Activated CD4-positive, alpha-beta memory T cell treated with anti-CD3 and anti-CD28 coated beads, Interleukin-2, amount 10 ng/mL, durations not matched to agents 7 days and 5 days (primary cell): ENCODE results near the gene EFCAB12. TPM values are rescaled to one million over a fixed set of nuclear protein-coding genes. Genes with fewer than 3 reads are reported as not detected.
"Not testable (repeated sequence)": the region's sequence is repeated elsewhere in the genome, so short reads cannot be mapped to it uniquely, and the experiment has no call there.

ENCODE experiments used
- CTCF ChIA-PET: fragments of 350-600 bp; sonication (Branson Sonifier 250); formaldehyde crosslinking; loops from one replicate; lab custom pipeline; 2021; ENCODE audit warnings: antibody characterized with exemption, inconsistent platforms; lab: Charles Lee
- POLR2A ChIA-PET: fragments of 350-600 bp; sonication (Branson Sonifier 250); formaldehyde crosslinking; loops from one replicate; lab custom pipeline; 2021; ENCODE audit warnings: antibody characterized with exemption; lab: Charles Lee
- DNase-seq: peaks from one replicate; pipeline ENCODE4 v3.0.0-alpha.2; 2020
- H3K27ac Mint-ChIP-seq: one replicate; pipeline ENCODE4 v1.8.0; 2021; ENCODE audit warnings: mild to moderate bottlenecking, mixed read lengths
- H3K27me3 Mint-ChIP-seq: one replicate; pipeline ENCODE4 v1.8.0; 2021; ENCODE audit warnings: mixed read lengths
- H3K36me3 Mint-ChIP-seq: one replicate; pipeline ENCODE4 v1.8.0; 2021; ENCODE audit warnings: low read depth, mixed read lengths
- H3K4me1 Mint-ChIP-seq: one replicate; pipeline ENCODE4 v1.8.0; 2021; ENCODE audit warnings: mixed read lengths
- H3K4me3 Mint-ChIP-seq: one replicate; pipeline ENCODE4 v1.8.0; 2021; ENCODE audit warnings: mild to moderate bottlenecking, mixed read lengths
- H3K9me3 Mint-ChIP-seq: one replicate; pipeline ENCODE4 v1.8.0; 2021; ENCODE audit warnings: mixed read lengths
- total RNA-seq, 2 experiments: library from RNA; stranded (reverse); gene quantifications; one replicate each; pipeline ENCODE4 v1.2.3, GENCODE V29; 2021

The EFCAB12 gene
- total RNA-seq, 2 experiments from 2014 or later, result 0.65 to 0.98 TPM

- Mint-ChIP-seq H3K4me1 (no peaks in the 10 kb centered on the region), H3K4me3 (no peak overlapping the region), H3K27ac (no peak overlapping the region), H3K36me3 (no peaks in the 10 kb centered on the region), H3K27me3 (no peaks in the 10 kb centered on the region), H3K9me3 (no peaks in the 10 kb centered on the region)
- CTCF ChIA-PET, result no interaction called here
- POLR2A ChIA-PET, result no interaction called here
- DNase-seq, result no peak
These were observed 60.6 kb downstream of the EFCAB12 start for GRCh38 chr3:129367821-129368220.

- Mint-ChIP-seq H3K9me3 (no peaks in the 10 kb centered on the region), H3K36me3 (no peaks in the 10 kb centered on the region), H3K27ac (no peak overlapping the region), H3K27me3 (no peaks in the 10 kb centered on the region), H3K4me3 (no peak overlapping the region), H3K4me1 (no peaks in the 10 kb centered on the region)
- POLR2A ChIA-PET, result no interaction called here
- no peak for DNase-seq
- CTCF ChIA-PET, result no interaction called here
These were observed 62.1 kb downstream of the EFCAB12 start for GRCh38 chr3:129366312-129366831.

- POLR2A ChIA-PET, result no interaction called here
- CTCF ChIA-PET, result no interaction called here
These were observed 62.9 kb downstream of the EFCAB12 start for GRCh38 chr3:129365296-129366136.

GRCh38 chr3:129364811-129365210 lies 63.6 kb downstream of the EFCAB12 start:
- H3K9me3 Mint-ChIP-seq, CTCF ChIA-PET, POLR2A ChIA-PET, H3K36me3 Mint-ChIP-seq, H3K4me1 Mint-ChIP-seq, H3K27ac Mint-ChIP-seq, H3K4me3 Mint-ChIP-seq, H3K27me3 Mint-ChIP-seq, DNase-seq: not testable (repeated sequence)

More at GRCh38 chr3:129365296-129366136, 62.9 kb downstream of the EFCAB12 start:
- Mint-ChIP-seq H3K27me3 (no peaks in the 10 kb centered on the region), H3K9me3 (no peaks in the 10 kb centered on the region), H3K4me3 (no peak overlapping the region), H3K27ac (no peak overlapping the region), H3K36me3 (no peaks in the 10 kb centered on the region), H3K4me1 (no peaks in the 10 kb centered on the region)
- no peak for DNase-seq

- H3K27me3 Mint-ChIP-seq, CTCF ChIA-PET, H3K36me3 Mint-ChIP-seq, H3K4me1 Mint-ChIP-seq, H3K27ac Mint-ChIP-seq, POLR2A ChIA-PET, H3K9me3 Mint-ChIP-seq, H3K4me3 Mint-ChIP-seq, DNase-seq: not testable (repeated sequence)
These were observed 65.1 kb downstream of the EFCAB12 start for GRCh38 chr3:129363356-129363755.

- H3K4me3 Mint-ChIP-seq, result no peak overlapping the region
- CTCF ChIA-PET, result no interaction called here
- no peaks in the 10 kb centered on the region for H3K9me3 Mint-ChIP-seq
- H3K4me1 Mint-ChIP-seq, result no peaks in the 10 kb centered on the region
- H3K27ac Mint-ChIP-seq, result no peak overlapping the region
- DNase-seq, result no peak
- no peaks in the 10 kb centered on the region for H3K27me3 Mint-ChIP-seq
- no peaks in the 10 kb centered on the region for H3K36me3 Mint-ChIP-seq
- POLR2A ChIA-PET, result no interaction called here
These were observed 67.6 kb downstream of the EFCAB12 start for GRCh38 chr3:129360705-129361460.

- DNase-seq, result no peak
- Mint-ChIP-seq H3K27ac (no peak overlapping the region), H3K27me3 (no peaks in the 10 kb centered on the region), H3K4me1 (no peaks in the 10 kb centered on the region), H3K4me3 (no peak overlapping the region), H3K9me3 (no peaks in the 10 kb centered on the region), H3K36me3 (no peaks in the 10 kb centered on the region)
- ChIA-PET POLR2A (no interaction called here), CTCF (no interaction called here)
These were observed 68.2 kb downstream of the EFCAB12 start for GRCh38 chr3:129360171-129360611.

- POLR2A ChIA-PET, result no interaction called here
- Mint-ChIP-seq H3K27me3 (no peaks in the 10 kb centered on the region), H3K36me3 (no peaks in the 10 kb centered on the region), H3K4me1 (no peaks in the 10 kb centered on the region), H3K27ac (no peak overlapping the region), H3K4me3 (no peak overlapping the region), H3K9me3 (no peaks in the 10 kb centered on the region)
- no peak for DNase-seq
- CTCF ChIA-PET, result no interaction called here
These were observed 69.6 kb downstream of the EFCAB12 start for GRCh38 chr3:129358772-129359371.

GRCh38 chr3:129358177-129358771 lies 70.2 kb downstream of the EFCAB12 start:
- Mint-ChIP-seq H3K27me3 (no peaks in the 10 kb centered on the region), H3K9me3 (no peaks in the 10 kb centered on the region)

GRCh38 chr3:129357616-129358015 lies 70.8 kb downstream of the EFCAB12 start:
- ChIA-PET CTCF (no interaction called here), POLR2A (no interaction called here)
- no peak overlapping the region for H3K27ac Mint-ChIP-seq
- DNase-seq, result no peak
- no peaks in the 10 kb centered on the region for H3K36me3 Mint-ChIP-seq
- no peak overlapping the region for H3K4me3 Mint-ChIP-seq
- H3K4me1 Mint-ChIP-seq, result no peaks in the 10 kb centered on the region
- H3K27me3 Mint-ChIP-seq, result no peaks in the 10 kb centered on the region
- H3K9me3 Mint-ChIP-seq, result no peaks in the 10 kb centered on the region

More at GRCh38 chr3:129358177-129358771, 70.2 kb downstream of the EFCAB12 start:
- Mint-ChIP-seq H3K4me3 (no peak overlapping the region), H3K4me1 (no peaks in the 10 kb centered on the region), H3K27ac (no peak overlapping the region), H3K36me3 (no peaks in the 10 kb centered on the region)
- ChIA-PET CTCF (no interaction called here), POLR2A (no interaction called here)
- DNase-seq, result no peak

- no peaks in the 10 kb centered on the region for H3K4me1 Mint-ChIP-seq
- no peaks in the 10 kb centered on the region for H3K27me3 Mint-ChIP-seq
- CTCF ChIA-PET, result no interaction called here
- H3K36me3 Mint-ChIP-seq, result no peaks in the 10 kb centered on the region
- H3K9me3 Mint-ChIP-seq, result no peaks in the 10 kb centered on the region
- no peak overlapping the region for H3K27ac Mint-ChIP-seq
- DNase-seq, result no peak
- no peak overlapping the region for H3K4me3 Mint-ChIP-seq
- POLR2A ChIA-PET, result no interaction called here
These were observed 71.5 kb downstream of the EFCAB12 start for GRCh38 chr3:129356756-129357425.

GRCh38 chr3:129353589-129353941 lies 74.9 kb downstream of the EFCAB12 start:
- no peak overlapping the region for H3K27ac Mint-ChIP-seq
- POLR2A ChIA-PET, result no interaction called here
- no peak for DNase-seq
- no peaks in the 10 kb centered on the region for H3K36me3 Mint-ChIP-seq
- no peaks in the 10 kb centered on the region for H3K27me3 Mint-ChIP-seq
- CTCF ChIA-PET, result no interaction called here
- H3K4me3 Mint-ChIP-seq, result no peak overlapping the region
- H3K9me3 Mint-ChIP-seq, result no peaks in the 10 kb centered on the region
- no peaks in the 10 kb centered on the region for H3K4me1 Mint-ChIP-seq
